Body of pancreas (tissue), 4 donors: ENCODE results near the gene PTX4.

ENCODE experiments used
- CTCF ChIP-seq, 7 experiments: fragments of 450-650 bp in 4 of 7; fragments of 200-600 bp in 3 of 7; sonication (generic) in 3 of 7; IDR thresholded peaks; one replicate each; pipeline ENCODE4 v1.5.1; 2016 to 2019; ENCODE audit warnings: antibody characterized with exemption in 7 of 7
- POLR2A ChIP-seq, 3 donors: fragments of 450-650 bp; IDR thresholded peaks; one replicate each; pipeline ENCODE4 v1.6.1; 2016; ENCODE audit warnings: antibody characterized with exemption in 3 of 3, mild to moderate bottlenecking in 2 of 3

GRCh38 chr16:1494711-1495110 lies 6.0 kb upstream of the PTX4 start:
- TF ChIP-seq CTCF (IDR thresholded peaks at IDR 0.05) (no peak), POLR2A (IDR thresholded peaks at IDR 0.05) (no peak)
